Measurements from ENCODE around the gene EMC10. TPM values are rescaled to one million over a fixed set of nuclear protein-coding genes. Genes with fewer than 3 reads are reported as not detected.

EMC10 gene
- total and polyA plus RNA-seq, 10 of the 15 experiments (the other 5 are each of a cell fraction or from before 2014, with no cell fraction given), result 2.5 to 77.3 (median 20.3) TPM

DNA sequence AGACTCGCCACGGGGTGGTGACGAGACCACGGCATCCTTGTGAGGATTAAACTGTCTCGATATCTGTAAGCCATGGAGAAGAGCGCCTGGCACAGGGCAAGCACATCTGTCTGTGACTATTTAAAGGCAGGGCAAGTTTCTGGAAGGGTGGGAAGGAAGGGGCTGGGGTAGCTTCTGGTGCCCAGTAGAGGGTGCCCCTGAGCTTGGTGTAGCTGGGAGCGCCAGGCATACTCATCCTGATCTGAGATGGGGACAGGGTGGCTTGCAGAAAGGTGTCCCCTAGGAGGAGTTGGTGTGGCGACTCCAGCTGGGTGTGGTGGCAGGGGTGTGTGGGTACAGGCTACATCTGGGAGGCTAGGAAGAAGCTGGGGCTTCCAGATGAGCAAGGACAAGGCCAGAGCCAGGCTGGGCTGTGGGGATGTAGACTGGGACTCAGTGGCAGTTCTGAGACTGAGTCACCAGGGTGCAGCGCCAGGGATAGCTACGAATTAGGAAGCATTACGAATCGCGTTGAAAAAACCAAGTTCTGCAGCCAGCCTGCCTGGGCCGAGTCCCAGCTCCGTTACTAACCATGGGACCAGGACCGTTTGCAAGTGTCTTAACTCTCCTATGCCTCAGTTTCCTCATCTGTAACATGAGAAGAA is 60.5 kb downstream of the EMC10 start:
- no TSS peak for BruUV-seq (replicated peaks)
- TF ChIP-seq, protein P1, sequence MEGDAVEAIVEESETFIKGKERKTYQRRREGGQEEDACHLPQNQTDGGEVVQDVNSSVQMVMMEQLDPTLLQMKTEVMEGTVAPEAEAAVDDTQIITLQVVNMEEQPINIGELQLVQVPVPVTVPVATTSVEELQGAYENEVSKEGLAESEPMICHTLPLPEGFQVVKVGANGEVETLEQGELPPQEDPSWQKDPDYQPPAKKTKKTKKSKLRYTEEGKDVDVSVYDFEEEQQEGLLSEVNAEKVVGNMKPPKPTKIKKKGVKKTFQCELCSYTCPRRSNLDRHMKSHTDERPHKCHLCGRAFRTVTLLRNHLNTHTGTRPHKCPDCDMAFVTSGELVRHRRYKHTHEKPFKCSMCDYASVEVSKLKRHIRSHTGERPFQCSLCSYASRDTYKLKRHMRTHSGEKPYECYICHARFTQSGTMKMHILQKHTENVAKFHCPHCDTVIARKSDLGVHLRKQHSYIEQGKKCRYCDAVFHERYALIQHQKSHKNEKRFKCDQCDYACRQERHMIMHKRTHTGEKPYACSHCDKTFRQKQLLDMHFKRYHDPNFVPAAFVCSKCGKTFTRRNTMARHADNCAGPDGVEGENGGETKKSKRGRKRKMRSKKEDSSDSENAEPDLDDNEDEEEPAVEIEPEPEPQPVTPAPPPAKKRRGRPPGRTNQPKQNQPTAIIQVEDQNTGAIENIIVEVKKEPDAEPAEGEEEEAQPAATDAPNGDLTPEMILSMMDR (IDR thresholded peaks at IDR 0.05 in 2 of 3, conservative IDR thresholded peaks at IDR 0.05 in 1 of 3; ENCODE audit: control insufficient read depth in 2 of 3, extremely low read depth in 1 of 3, insufficient read depth in 1 of 3, low read depth in 3 of 3, low read length in 3 of 3), result 0 out of 6 replicates have a peak, but pooled peaks of 1 of the 3 experiments have one; percentile 9
- no peak for TF ChIP-seq BMI1 (IDR thresholded peaks at IDR 0.05; ENCODE audit: borderline replicate concordance)
- DNase-seq (ENCODE audit: low read depth, low spot score), result no peak
- SMC1A ChIA-PET (ENCODE audit: uncharacterized antibody, unreplicated experiment), result interaction anchor here (0.8 to 2.5 kb wide), 4 partner anchors 20 to 244 kb away, joined by 3 to 16 read pairs (median 6); no protein-coding TSS in a partner anchor
- CTCF ChIA-PET, result interaction anchor here (0.6 to 8.6 kb wide), 13 partner anchors 11 to 385 kb away, joined by 3 to 117 read pairs (median 5); no protein-coding TSS in a partner anchor
- no peak overlapping the region for H3K4me3 ChIP-seq
- no peaks in the 10 kb centered on the region for H3K27me3 ChIP-seq (replicated peaks in 1 of 2; ENCODE audit: control insufficient read depth in 2 of 2, insufficient read depth in 2 of 2, low read length in 1 of 2)
- POLR2A ChIA-PET, result interaction anchor here (0.5 kb wide), 1 partner anchor 182 kb away, joined by 3 read pairs; no protein-coding TSS in a partner anchor
- peaks cover 9% of the 10 kb centered on the region; the same call in 2 of the 3 replicates for H3K9me3 ChIP-seq (replicated peaks; ENCODE audit: control insufficient read depth, insufficient read depth, low read length)
- peaks cover 8% of the 10 kb centered on the region for H3K4me1 ChIP-seq (ENCODE audit: control insufficient read depth, insufficient read depth, low read length)
- H4K20me1 ChIP-seq (ENCODE audit: control insufficient read depth, insufficient read depth), result no peaks in the 10 kb centered on the region
- no peak overlapping the region for H3K27ac ChIP-seq (ENCODE audit: control insufficient read depth, insufficient read depth)
- in situ Hi-C loops (cut with MboI) (loop anchor here (5.0 to 10.0 kb wide), 2 partner anchors 251 to 388 kb away; no protein-coding TSS in a partner anchor), intact Hi-C loops (cut with micrococcal nuclease; ENCODE audit: unreplicated experiment) (loop anchor here (1.0 to 10.0 kb wide), 3 partner anchors 182 to 386 kb away; no protein-coding TSS in a partner anchor)
- no peaks in the 10 kb centered on the region for H3K79me2 ChIP-seq (ENCODE audit: control insufficient read depth, insufficient read depth, low read length)
- no peak overlapping the region for H3K9ac ChIP-seq (ENCODE audit: control insufficient read depth, insufficient read depth, low read length)
- no peak overlapping the region for H3K4me2 ChIP-seq (ENCODE audit: control insufficient read depth, insufficient read depth)
- RAD21 ChIA-PET (ENCODE audit: unreplicated experiment), result interaction anchor here (1.1 to 2.5 kb wide), 6 partner anchors 20 to 385 kb away, joined by 3 to 13 read pairs (median 8); no protein-coding TSS in a partner anchor
- no peaks in the 10 kb centered on the region for H3K36me3 ChIP-seq (ENCODE audit: control insufficient read depth in 2 of 2, insufficient read depth in 2 of 2, low read length in 1 of 2)
- no peak overlapping the region for H2AFZ ChIP-seq (ENCODE audit: control insufficient read depth, low read depth, low read length)
- 62% methylated on average over 16 of the region's 16 CpGs for WGBS (ENCODE audit: insufficient coverage, insufficient replicate concordance, low lambda C conversion rate, missing lambda C conversion rate)
- FAIRE-seq, result no peak
- ATAC-seq, result no peak
